HL-60 (cell line): Measurements from ENCODE around the gene SDR42E2.

Experiments
- DNase-seq, 2 experiments: peaks; one replicate each; pipeline ENCODE4 v3.0.0-alpha.2; 2010 to 2020; ENCODE audit warnings: low read depth in 1 of 2, low spot score in 1 of 2
- H3K27ac ChIP-seq: fragments of 250-450 bp; sonication (Bioruptor Pico); replicated peaks from 2 replicates; pipeline ENCODE4 v1.5.1; 2020; ENCODE audit warnings: mild to moderate bottlenecking, moderate library complexity
- H3K27me3 ChIP-seq: fragments of 250-450 bp; sonication (Bioruptor Pico); 2 replicates; pipeline ENCODE4 v1.5.1; 2021; ENCODE audit warnings: mild to moderate bottlenecking, moderate library complexity; ENCODE audit not compliant: insufficient read depth, poor library complexity, severe bottlenecking
- H3K4me3 ChIP-seq: replicated peaks from 2 replicates; pipeline ENCODE4 v1.5.1; 2011; ENCODE audit warnings: mild to moderate bottlenecking, control low read depth, low read length; ENCODE audit not compliant: insufficient read depth
- GABPA ChIP-seq: IDR thresholded peaks from 2 replicates; pipeline ENCODE4 v1.6.1; 2012; ENCODE audit warnings: low read depth
- POLR2AphosphoS5 ChIP-seq: IDR thresholded peaks from 2 replicates; pipeline ENCODE4 v1.6.1; 2012; ENCODE audit warnings: low read depth
- SPI1 ChIP-seq: IDR thresholded peaks from 2 replicates; pipeline ENCODE4 v1.6.1; 2012; ENCODE audit warnings: low read depth, mild to moderate bottlenecking, borderline replicate concordance
- TF ChIP-seq, protein P1 (sequence below): IDR thresholded peaks from 2 replicates; pipeline ENCODE4 v1.6.1; 2012; ENCODE audit warnings: low read depth; ENCODE audit not compliant: insufficient replicate concordance
- TF ChIP-seq, protein P2 (sequence below): IDR thresholded peaks from one replicate; pipeline ENCODE4 v1.5.1; 2011; ENCODE audit warnings: low read length, control low read depth, inconsistent platforms; ENCODE audit not compliant: insufficient read depth

SDR42E2 gene

DNA sequence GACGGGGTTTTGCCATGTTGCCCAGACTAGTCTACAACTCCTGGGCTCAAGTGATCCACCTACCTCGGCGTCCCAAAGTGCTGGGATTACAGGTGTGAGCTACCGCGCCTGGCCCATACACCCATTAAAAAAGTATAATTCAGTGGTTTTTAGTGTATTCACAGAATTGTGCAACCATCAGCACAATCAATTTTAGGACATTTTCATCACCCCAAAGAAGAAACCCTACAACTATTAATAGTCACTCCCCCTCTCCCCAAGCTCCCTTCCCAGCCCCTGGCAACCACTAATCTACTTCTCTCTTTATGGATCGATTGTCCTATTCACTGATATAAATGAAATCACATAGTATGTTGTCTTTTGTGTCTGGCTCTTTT is 39.9 kb downstream of the SDR42E2 start:
- Histone ChIP-seq H3K4me3 (no peak overlapping the region), H3K27ac (no peak overlapping the region), H3K27me3 (no peaks in the 10 kb centered on the region)
- no peak for DNase-seq
- TF ChIP-seq POLR2AphosphoS5 (no peak), SPI1 (no peak), GABPA (no peak)
- TF ChIP-seq, protein P1, sequence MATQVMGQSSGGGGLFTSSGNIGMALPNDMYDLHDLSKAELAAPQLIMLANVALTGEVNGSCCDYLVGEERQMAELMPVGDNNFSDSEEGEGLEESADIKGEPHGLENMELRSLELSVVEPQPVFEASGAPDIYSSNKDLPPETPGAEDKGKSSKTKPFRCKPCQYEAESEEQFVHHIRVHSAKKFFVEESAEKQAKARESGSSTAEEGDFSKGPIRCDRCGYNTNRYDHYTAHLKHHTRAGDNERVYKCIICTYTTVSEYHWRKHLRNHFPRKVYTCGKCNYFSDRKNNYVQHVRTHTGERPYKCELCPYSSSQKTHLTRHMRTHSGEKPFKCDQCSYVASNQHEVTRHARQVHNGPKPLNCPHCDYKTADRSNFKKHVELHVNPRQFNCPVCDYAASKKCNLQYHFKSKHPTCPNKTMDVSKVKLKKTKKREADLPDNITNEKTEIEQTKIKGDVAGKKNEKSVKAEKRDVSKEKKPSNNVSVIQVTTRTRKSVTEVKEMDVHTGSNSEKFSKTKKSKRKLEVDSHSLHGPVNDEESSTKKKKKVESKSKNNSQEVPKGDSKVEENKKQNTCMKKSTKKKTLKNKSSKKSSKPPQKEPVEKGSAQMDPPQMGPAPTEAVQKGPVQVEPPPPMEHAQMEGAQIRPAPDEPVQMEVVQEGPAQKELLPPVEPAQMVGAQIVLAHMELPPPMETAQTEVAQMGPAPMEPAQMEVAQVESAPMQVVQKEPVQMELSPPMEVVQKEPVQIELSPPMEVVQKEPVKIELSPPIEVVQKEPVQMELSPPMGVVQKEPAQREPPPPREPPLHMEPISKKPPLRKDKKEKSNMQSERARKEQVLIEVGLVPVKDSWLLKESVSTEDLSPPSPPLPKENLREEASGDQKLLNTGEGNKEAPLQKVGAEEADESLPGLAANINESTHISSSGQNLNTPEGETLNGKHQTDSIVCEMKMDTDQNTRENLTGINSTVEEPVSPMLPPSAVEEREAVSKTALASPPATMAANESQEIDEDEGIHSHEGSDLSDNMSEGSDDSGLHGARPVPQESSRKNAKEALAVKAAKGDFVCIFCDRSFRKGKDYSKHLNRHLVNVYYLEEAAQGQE, result no peak
- TF ChIP-seq, protein P2, sequence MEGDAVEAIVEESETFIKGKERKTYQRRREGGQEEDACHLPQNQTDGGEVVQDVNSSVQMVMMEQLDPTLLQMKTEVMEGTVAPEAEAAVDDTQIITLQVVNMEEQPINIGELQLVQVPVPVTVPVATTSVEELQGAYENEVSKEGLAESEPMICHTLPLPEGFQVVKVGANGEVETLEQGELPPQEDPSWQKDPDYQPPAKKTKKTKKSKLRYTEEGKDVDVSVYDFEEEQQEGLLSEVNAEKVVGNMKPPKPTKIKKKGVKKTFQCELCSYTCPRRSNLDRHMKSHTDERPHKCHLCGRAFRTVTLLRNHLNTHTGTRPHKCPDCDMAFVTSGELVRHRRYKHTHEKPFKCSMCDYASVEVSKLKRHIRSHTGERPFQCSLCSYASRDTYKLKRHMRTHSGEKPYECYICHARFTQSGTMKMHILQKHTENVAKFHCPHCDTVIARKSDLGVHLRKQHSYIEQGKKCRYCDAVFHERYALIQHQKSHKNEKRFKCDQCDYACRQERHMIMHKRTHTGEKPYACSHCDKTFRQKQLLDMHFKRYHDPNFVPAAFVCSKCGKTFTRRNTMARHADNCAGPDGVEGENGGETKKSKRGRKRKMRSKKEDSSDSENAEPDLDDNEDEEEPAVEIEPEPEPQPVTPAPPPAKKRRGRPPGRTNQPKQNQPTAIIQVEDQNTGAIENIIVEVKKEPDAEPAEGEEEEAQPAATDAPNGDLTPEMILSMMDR, result no peak

DNA sequence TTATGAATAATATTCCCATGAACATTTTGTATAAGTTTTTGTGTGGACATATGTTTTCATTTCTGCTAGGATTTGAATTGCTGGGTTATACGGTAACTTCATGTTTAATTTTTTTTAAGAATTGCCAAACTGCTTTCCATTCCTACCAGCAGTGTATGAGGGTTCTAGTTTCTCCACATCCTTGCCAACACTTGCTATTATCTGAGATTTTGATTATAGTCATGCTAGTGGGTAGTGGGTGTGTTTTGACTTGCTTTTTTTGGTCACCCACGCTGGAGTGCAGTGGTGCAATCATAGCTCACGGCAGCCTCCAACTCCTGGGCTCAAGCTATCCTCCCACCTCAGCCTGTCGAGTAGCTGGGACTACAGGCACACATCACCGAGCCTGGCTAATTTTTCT is 40.8 kb downstream of the SDR42E2 start:
- H3K27ac ChIP-seq, result no peak overlapping the region
- no peaks in the 10 kb centered on the region for H3K27me3 ChIP-seq
- no peak for DNase-seq
- no peak overlapping the region for H3K4me3 ChIP-seq
- TF ChIP-seq, protein P2, result no peak
- no peak for TF ChIP-seq POLR2AphosphoS5
- TF ChIP-seq, protein P1, result no peak
- TF ChIP-seq GABPA, result no peak
- no peak for TF ChIP-seq SPI1

DNA sequence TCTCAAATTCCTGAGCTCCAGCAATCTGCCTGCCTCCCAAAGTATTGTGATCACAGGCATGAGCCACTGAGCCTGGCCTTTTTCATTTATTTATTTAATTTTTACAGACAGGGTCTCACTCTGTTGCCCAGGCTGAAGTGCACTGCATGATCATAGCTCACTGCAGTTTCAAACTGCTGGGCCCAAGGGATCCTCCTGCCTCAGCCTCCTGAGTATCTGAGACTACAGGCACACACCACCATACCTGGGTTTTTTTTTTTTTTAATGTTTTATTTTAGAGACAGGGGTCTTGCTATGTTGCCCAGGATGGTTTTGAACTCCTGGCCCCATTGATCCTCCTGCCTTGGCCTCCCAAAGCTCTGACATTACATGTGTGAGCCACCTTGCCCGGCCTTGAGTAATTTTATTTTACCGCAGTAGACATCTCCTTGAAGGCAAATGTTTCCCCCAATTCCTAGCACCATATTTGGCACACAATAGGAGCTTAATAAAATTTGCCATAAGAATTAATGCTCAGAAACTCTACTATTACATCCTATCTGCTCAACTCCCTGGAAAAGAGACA is 41.9 kb downstream of the SDR42E2 start:
- Histone ChIP-seq H3K27ac (no peak overlapping the region), H3K4me3 (no peak overlapping the region), H3K27me3 (no peaks in the 10 kb centered on the region)
- no peak for DNase-seq
- TF ChIP-seq, protein P2, result no peak
- TF ChIP-seq, protein P1, result no peak
- TF ChIP-seq SPI1, result no peak
- no peak for TF ChIP-seq POLR2AphosphoS5
- no peak for TF ChIP-seq GABPA
